ENCODE data around the gene CROCC2.

The CROCC2 gene

GRCh38 chr2:240876035-240876474 is 30.1 kb upstream of the CROCC2 start:
- DNase-seq: no peak

GRCh38 chr2:240876475-240877251 is 29.5 kb upstream of the CROCC2 start:
- no peak for DNase-seq

- no peak for DNase-seq
Measured at GRCh38 chr2:240877460-240878340, 28.4 kb upstream of the CROCC2 start.

- no peak for DNase-seq
Measured at GRCh38 chr2:240878341-240878936, 27.7 kb upstream of the CROCC2 start.

GRCh38 chr2:240879105-240879504 is 27.0 kb upstream of the CROCC2 start:
- no peak for DNase-seq

GRCh38 chr2:240881913-240882312 is 24.2 kb upstream of the CROCC2 start:
- DNase-seq: no peak

- DNase-seq: no peak
Measured at GRCh38 chr2:240884221-240884620, 21.9 kb upstream of the CROCC2 start.

- DNase-seq: no peak
Measured at GRCh38 chr2:240884745-240885144, 21.4 kb upstream of the CROCC2 start.

- no peak for DNase-seq
Measured at GRCh38 chr2:240885566-240885965, 20.6 kb upstream of the CROCC2 start.

- no peak for DNase-seq
Measured at GRCh38 chr2:240886023-240886565, 20.0 kb upstream of the CROCC2 start.

- peak; percentile 51 to 60 for DNase-seq
Measured at GRCh38 chr2:240886678-240887609, 19.2 kb upstream of the CROCC2 start.

GRCh38 chr2:240887631-240888030 is 18.5 kb upstream of the CROCC2 start:
- DNase-seq: no peak

- DNase-seq: no peak
Measured at GRCh38 chr2:240888130-240888889, 17.8 kb upstream of the CROCC2 start.

- DNase-seq: no peak
Measured at GRCh38 chr2:240888890-240889573, 17.1 kb upstream of the CROCC2 start.

- no peak for DNase-seq
Measured at GRCh38 chr2:240889601-240890560, 16.3 kb upstream of the CROCC2 start.

GRCh38 chr2:240890691-240891090 is 15.4 kb upstream of the CROCC2 start:
- no peak for DNase-seq

GRCh38 chr2:240891492-240892340 is 14.4 kb upstream of the CROCC2 start:
- no peak for DNase-seq

- DNase-seq: no peak
Measured at GRCh38 chr2:240892356-240892755, 13.8 kb upstream of the CROCC2 start.
